Loucy (cell line): ENCODE results near the gene WWOX.

Experiments used
- EZH2phosphoT487 ChIP-seq: fragments of 200-600 bp; IDR thresholded peaks from 2 replicates; pipeline ENCODE4 v1.6.1; 2018; ENCODE audit warnings: antibody characterized with exemption, mild to moderate bottlenecking, moderate library complexity, borderline replicate concordance
- TF ChIP-seq, protein P1 (sequence below): fragments of 200-600 bp; sonication (generic); conservative IDR thresholded peaks from 2 replicates; pipeline ENCODE4 v1.5.1; 2014; ENCODE audit warnings: mild to moderate bottlenecking, antibody characterized with exemption, low read length

- TF ChIP-seq, protein P1, sequence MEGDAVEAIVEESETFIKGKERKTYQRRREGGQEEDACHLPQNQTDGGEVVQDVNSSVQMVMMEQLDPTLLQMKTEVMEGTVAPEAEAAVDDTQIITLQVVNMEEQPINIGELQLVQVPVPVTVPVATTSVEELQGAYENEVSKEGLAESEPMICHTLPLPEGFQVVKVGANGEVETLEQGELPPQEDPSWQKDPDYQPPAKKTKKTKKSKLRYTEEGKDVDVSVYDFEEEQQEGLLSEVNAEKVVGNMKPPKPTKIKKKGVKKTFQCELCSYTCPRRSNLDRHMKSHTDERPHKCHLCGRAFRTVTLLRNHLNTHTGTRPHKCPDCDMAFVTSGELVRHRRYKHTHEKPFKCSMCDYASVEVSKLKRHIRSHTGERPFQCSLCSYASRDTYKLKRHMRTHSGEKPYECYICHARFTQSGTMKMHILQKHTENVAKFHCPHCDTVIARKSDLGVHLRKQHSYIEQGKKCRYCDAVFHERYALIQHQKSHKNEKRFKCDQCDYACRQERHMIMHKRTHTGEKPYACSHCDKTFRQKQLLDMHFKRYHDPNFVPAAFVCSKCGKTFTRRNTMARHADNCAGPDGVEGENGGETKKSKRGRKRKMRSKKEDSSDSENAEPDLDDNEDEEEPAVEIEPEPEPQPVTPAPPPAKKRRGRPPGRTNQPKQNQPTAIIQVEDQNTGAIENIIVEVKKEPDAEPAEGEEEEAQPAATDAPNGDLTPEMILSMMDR: no peak
- no peak for TF ChIP-seq EZH2phosphoT487
Measured at GRCh38 chr16:78432451-78432850, 333.0 kb downstream of the WWOX start.
